ENCODE measurements around the gene SPACDR. TPM values are rescaled to one million over a fixed set of nuclear protein-coding genes. Genes with fewer than 3 reads are reported as not detected.
"Not testable (repeated sequence)": the region's sequence is repeated elsewhere in the genome, so short reads cannot be mapped to it uniquely, and the experiment has no call there.

Gene SPACDR
- total RNA-seq, 1 experiment from 2014 or later, result 4.5 TPM

DNA sequence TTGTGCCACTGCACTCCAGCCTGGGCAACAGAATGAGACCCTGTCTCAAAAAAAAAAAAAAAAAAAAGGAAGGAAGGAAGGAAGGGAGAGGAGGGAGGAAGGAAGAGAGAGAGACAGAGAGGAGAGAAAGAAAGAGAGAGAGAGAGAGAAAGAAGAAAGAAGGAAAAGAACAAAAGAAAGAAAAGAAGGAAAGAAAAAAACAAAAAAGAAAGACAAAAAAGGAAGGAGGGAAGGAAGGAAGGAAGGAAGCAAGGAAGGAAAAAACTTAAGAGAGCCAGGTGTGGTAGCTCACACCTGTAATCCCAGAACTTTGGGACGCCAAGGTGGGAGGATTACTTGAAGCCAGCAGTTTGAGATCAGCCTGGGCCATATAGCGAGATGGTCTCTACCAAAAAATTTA is 731 bp upstream of the SPACDR start:
- Mint-ChIP-seq H3K27me3 (ENCODE audit: unreplicated experiment) (no peaks in the 10 kb centered on the region), H3K27ac (ENCODE audit: unreplicated experiment) (no peak overlapping the region), H3K4me3 (ENCODE audit: low read depth, unreplicated experiment) (no peak overlapping the region), H3K36me3 (ENCODE audit: insufficient read depth, unreplicated experiment) (peaks cover 13% of the 10 kb centered on the region), H3K9me3 (ENCODE audit: low read depth, unreplicated experiment) (no peaks in the 10 kb centered on the region), H3K4me1 (ENCODE audit: low read depth, unreplicated experiment) (no peaks in the 10 kb centered on the region)
- TF ChIP-seq, protein P1, sequence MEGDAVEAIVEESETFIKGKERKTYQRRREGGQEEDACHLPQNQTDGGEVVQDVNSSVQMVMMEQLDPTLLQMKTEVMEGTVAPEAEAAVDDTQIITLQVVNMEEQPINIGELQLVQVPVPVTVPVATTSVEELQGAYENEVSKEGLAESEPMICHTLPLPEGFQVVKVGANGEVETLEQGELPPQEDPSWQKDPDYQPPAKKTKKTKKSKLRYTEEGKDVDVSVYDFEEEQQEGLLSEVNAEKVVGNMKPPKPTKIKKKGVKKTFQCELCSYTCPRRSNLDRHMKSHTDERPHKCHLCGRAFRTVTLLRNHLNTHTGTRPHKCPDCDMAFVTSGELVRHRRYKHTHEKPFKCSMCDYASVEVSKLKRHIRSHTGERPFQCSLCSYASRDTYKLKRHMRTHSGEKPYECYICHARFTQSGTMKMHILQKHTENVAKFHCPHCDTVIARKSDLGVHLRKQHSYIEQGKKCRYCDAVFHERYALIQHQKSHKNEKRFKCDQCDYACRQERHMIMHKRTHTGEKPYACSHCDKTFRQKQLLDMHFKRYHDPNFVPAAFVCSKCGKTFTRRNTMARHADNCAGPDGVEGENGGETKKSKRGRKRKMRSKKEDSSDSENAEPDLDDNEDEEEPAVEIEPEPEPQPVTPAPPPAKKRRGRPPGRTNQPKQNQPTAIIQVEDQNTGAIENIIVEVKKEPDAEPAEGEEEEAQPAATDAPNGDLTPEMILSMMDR (IDR thresholded peaks at IDR 0.05; ENCODE audit: unreplicated experiment), result no peak
- DNase-seq, result no peak
- no TSS peak for BruUV-seq (replicated peaks)
- intact Hi-C loops (cut with micrococcal nuclease; ENCODE audit: unreplicated experiment), result no loop called here
- CTCF ChIA-PET, result interaction anchor here (0.7 to 1.0 kb wide), 3 partner anchors 18 to 124 kb away, joined by 3 to 11 read pairs (median 6); partner anchors contain the start of gene NYAP1

DNA sequence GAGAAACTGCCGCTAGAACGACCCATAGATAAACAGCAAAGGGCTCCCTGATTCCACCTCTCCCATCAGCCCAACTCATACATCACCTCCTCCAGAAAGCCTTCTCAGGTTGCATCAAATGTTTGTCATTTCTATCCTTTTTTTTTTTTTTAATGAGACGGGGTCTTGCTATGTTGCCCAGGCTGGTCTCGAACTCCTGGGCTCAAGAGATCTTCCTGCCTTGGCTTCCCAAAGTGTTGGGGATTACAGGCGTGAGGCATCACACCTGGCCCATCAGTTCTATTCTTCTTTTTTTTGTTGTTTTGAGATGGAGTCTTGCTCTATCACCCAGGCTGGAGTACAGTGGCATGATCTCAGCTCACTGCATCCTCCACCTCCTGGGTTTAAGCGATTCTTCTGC is 7.0 kb downstream of the SPACDR start:
- no peaks in the 10 kb centered on the region for H3K36me3 Mint-ChIP-seq (ENCODE audit: insufficient read depth, unreplicated experiment)
- BruUV-seq (replicated peaks), result no TSS peak
- CTCF ChIA-PET, result interaction anchor here (0.9 kb wide), 1 partner anchor 63 kb away, joined by 5 read pairs; no protein-coding TSS in a partner anchor
- intact Hi-C loops (cut with micrococcal nuclease; ENCODE audit: unreplicated experiment), result no loop called here
- H3K4me1 Mint-ChIP-seq (ENCODE audit: low read depth, unreplicated experiment), result no peaks in the 10 kb centered on the region
- H3K27ac Mint-ChIP-seq (ENCODE audit: unreplicated experiment), result no peak overlapping the region
- no peak for DNase-seq
- TF ChIP-seq, protein P1 (IDR thresholded peaks at IDR 0.05; ENCODE audit: unreplicated experiment), result no peak
- H3K4me3 Mint-ChIP-seq (ENCODE audit: low read depth, unreplicated experiment), result no peak overlapping the region
- no peaks in the 10 kb centered on the region for H3K27me3 Mint-ChIP-seq (ENCODE audit: unreplicated experiment)
- no peaks in the 10 kb centered on the region for H3K9me3 Mint-ChIP-seq (ENCODE audit: low read depth, unreplicated experiment)

DNA sequence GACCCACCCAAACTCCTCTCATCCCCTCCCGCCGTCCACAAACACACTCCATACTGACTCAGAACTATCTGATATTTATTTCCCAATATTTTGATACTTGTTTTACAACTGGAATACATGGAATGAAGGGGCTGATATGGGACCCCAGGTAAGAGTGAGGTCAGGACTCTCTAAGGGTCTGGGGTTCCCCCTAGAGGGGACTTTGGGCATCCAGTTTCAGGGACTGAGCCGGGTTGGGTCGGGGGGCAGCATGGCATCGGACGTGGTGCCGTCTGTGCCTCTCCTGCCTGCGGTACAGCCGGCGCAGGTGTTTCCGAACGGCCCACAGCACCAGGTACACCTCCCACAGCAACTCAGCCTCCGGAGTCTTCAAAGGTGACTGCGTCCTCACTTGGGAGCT is 7.5 kb downstream of the SPACDR start:
- Mint-ChIP-seq H3K9me3 (ENCODE audit: low read depth, unreplicated experiment) (no peaks in the 10 kb centered on the region), H3K27me3 (ENCODE audit: unreplicated experiment) (no peaks in the 10 kb centered on the region), H3K4me1 (ENCODE audit: low read depth, unreplicated experiment) (no peaks in the 10 kb centered on the region), H3K27ac (ENCODE audit: unreplicated experiment) (no peak overlapping the region), H3K36me3 (ENCODE audit: insufficient read depth, unreplicated experiment) (no peaks in the 10 kb centered on the region), H3K4me3 (ENCODE audit: low read depth, unreplicated experiment) (no peak overlapping the region)
- intact Hi-C loops (cut with micrococcal nuclease; ENCODE audit: unreplicated experiment), result no loop called here
- CTCF ChIA-PET, result interaction anchor here (0.9 kb wide), 1 partner anchor 64 kb away, joined by 5 read pairs; no protein-coding TSS in a partner anchor
- no TSS peak for BruUV-seq (replicated peaks)
- DNase-seq, result no peak
- TF ChIP-seq, protein P1 (IDR thresholded peaks at IDR 0.05; ENCODE audit: unreplicated experiment), result no peak

DNA sequence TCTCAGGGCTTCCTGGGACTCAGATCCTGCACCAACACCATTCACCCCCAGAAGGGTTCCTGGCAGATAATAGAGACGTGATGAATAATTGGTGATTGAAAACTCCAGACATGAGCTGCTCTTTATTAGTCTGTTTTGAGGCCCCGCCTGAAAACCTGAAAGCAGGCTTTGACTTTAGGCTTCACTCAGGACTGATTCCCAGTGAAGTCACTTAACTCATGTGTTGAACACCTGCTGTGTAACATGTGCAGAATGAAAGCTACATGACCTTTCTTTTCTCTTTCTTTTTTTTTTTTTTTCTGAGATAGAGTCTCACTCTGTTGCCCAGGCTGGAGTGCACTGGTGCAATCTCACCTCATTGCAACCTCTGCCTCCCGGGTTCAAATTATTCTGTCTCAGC is 8.9 kb downstream of the SPACDR start:
- intact Hi-C loops (cut with micrococcal nuclease; ENCODE audit: unreplicated experiment), result no loop called here
- no peak for DNase-seq
- Mint-ChIP-seq H3K4me3 (ENCODE audit: low read depth, unreplicated experiment) (no peak overlapping the region), H3K4me1 (ENCODE audit: low read depth, unreplicated experiment) (no peaks in the 10 kb centered on the region), H3K36me3 (ENCODE audit: insufficient read depth, unreplicated experiment) (peaks cover 9% of the 10 kb centered on the region), H3K27me3 (ENCODE audit: unreplicated experiment) (no peaks in the 10 kb centered on the region), H3K9me3 (ENCODE audit: low read depth, unreplicated experiment) (no peaks in the 10 kb centered on the region), H3K27ac (ENCODE audit: unreplicated experiment) (no peak overlapping the region)
- TF ChIP-seq, protein P1 (IDR thresholded peaks at IDR 0.05; ENCODE audit: unreplicated experiment), result no peak
- CTCF ChIA-PET, result interaction anchor here (0.6 to 1.1 kb wide), 2 partner anchors 114 to 939 kb away, joined by 3 to 6 read pairs; no protein-coding TSS in a partner anchor
- no TSS peak for BruUV-seq (replicated peaks)

DNA sequence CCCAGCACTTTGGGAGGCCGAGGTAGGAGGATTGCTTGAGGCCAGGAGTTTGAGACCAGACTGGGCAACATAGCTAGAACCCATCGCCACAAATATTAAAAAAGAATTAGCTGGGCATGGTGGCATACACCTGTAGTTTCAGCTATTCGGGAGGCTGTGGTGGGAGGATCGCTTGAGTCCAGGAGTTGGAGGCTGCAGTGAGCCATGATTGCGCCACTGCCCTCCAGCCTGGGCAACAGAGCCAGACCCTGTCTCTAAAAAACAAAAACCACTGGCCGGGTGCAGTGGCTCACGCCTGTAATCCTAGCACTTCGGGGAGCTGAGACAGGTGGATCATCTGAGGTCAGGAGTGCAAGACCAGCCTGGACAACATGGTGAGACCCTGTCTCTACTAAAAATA is 10.2 kb downstream of the SPACDR start:
- CTCF ChIA-PET, result interaction anchor here (0.6 kb wide), 1 partner anchor 181 kb away, joined by 3 read pairs; no protein-coding TSS in a partner anchor

More for the DNA sequence above, 10.2 kb downstream of the SPACDR start:
- H3K4me3 Mint-ChIP-seq (ENCODE audit: low read depth, unreplicated experiment); H3K4me1 Mint-ChIP-seq (ENCODE audit: low read depth, unreplicated experiment); BruUV-seq (replicated peaks); H3K27ac Mint-ChIP-seq (ENCODE audit: unreplicated experiment); H3K27me3 Mint-ChIP-seq (ENCODE audit: unreplicated experiment); DNase-seq; intact Hi-C loops (cut with micrococcal nuclease; ENCODE audit: unreplicated experiment); H3K36me3 Mint-ChIP-seq (ENCODE audit: insufficient read depth, unreplicated experiment); H3K9me3 Mint-ChIP-seq (ENCODE audit: low read depth, unreplicated experiment): not testable (repeated sequence)

Measured in Calu3 (cell line).